Endothelial cell of umbilical vein (primary cell): Measurements from ENCODE around the gene FBXO44. TPM values are rescaled to one million over a fixed set of nuclear protein-coding genes. Genes with fewer than 3 reads are reported as not detected.
"Not testable (repeated sequence)": the region's sequence is repeated elsewhere in the genome, so short reads cannot be mapped to it uniquely, and the experiment has no call there.

ENCODE experiments used
- BruUV-seq: library from RNA; stranded (reverse); fragments of 400-500 nt; replicated peaks from 2 replicates; lab custom pipeline; 2021; lab: Mats Ljungman, UMichigan
- CTCF ChIA-PET: fragments of 300-600, 350-600 bp; sonication (Branson Sonifier 250); formaldehyde crosslinking; loops from one replicate; lab custom pipeline; 2021; ENCODE audit warnings: antibody characterized with exemption, inconsistent platforms; lab: Charles Lee
- POLR2A ChIA-PET: fragments of 300-600, 350-600 bp; sonication (Branson Sonifier 250); formaldehyde crosslinking; loops from one replicate; lab custom pipeline; 2021; ENCODE audit warnings: antibody characterized with exemption, inconsistent platforms; lab: Charles Lee
- DNase-seq: peaks from one replicate; pipeline ENCODE4 v3.0.0-alpha.2; 2011; ENCODE audit warnings: low read depth, low spot score
- FAIRE-seq: peaks from 2 replicates; lab custom pipeline; 2011; peaks lifted over from hg19 to GRCh38; lab: Jason Lieb, UNC
- H2AFZ ChIP-seq: 2 replicates; pipeline ENCODE4 v1.6.0; 2012; ENCODE audit warnings: low read depth, low read length, control low read depth, inconsistent platforms
- H3K27ac ChIP-seq: 2 replicates; pipeline ENCODE4 v1.5.1; 2011; ENCODE audit warnings: low read depth, mild to moderate bottlenecking, control low read depth, low read length, moderate library complexity; ENCODE audit not compliant: insufficient read depth
- H3K27me3 ChIP-seq, 2 experiments: 2 replicates each; pipeline versions ENCODE4 v1.6.0 to v1.6.1; 2011; ENCODE audit warnings: low read length in 2 of 2, mixed read lengths in 1 of 2; ENCODE audit not compliant: control insufficient read depth in 2 of 2, insufficient read depth in 2 of 2
- H3K36me3 ChIP-seq, 2 experiments: 2 replicates in 1 of 2; 3 replicates in 1 of 2; pipeline ENCODE4 v1.5.1; 2011; ENCODE audit warnings: low read length in 2 of 2, mild to moderate bottlenecking in 1 of 2, moderate library complexity in 1 of 2; ENCODE audit not compliant: control insufficient read depth in 2 of 2, insufficient read depth in 2 of 2; ENCODE audit errors: extremely low read depth in 1 of 2
- H3K4me1 ChIP-seq: 3 replicates; pipeline ENCODE4 v1.5.1; 2011; ENCODE audit warnings: mild to moderate bottlenecking, low read length; ENCODE audit not compliant: control insufficient read depth, insufficient read depth; ENCODE audit errors: extremely low read depth
- H3K4me2 ChIP-seq: 2 replicates; pipeline ENCODE4 v1.6.1; 2011; ENCODE audit warnings: low read length, control low read depth, mixed read lengths; ENCODE audit not compliant: insufficient read depth
- H3K4me3 ChIP-seq, 3 experiments: fragments of 200-600 bp in 1 of 3; sonication (generic), shearing (Covaris generic) in 1 of 3; replicated peaks in 1 of 3; 2 replicates each; pipeline ENCODE4 v1.5.1; 2011 to 2016; ENCODE audit warnings: control low read depth in 3 of 3, low read length in 3 of 3, mild to moderate bottlenecking in 2 of 3, inconsistent platforms in 1 of 3, low read depth in 1 of 3, moderate library complexity in 1 of 3; ENCODE audit not compliant: insufficient read depth in 1 of 3
- H3K79me2 ChIP-seq: 2 replicates; pipeline ENCODE4 v1.6.0; 2012; ENCODE audit warnings: low read length, inconsistent platforms; ENCODE audit not compliant: control insufficient read depth, insufficient read depth
- H3K9ac ChIP-seq: replicated peaks from 2 replicates; pipeline ENCODE3; 2011; ENCODE audit warnings: low read length, control low read depth; ENCODE audit not compliant: insufficient read depth; ENCODE audit errors: extremely low read depth
- H3K9me1 ChIP-seq: replicated peaks from 3 replicates; pipeline ENCODE4 v1.6.0; 2011; ENCODE audit warnings: mild to moderate bottlenecking, low read length; ENCODE audit not compliant: control insufficient read depth, insufficient read depth; ENCODE audit errors: extremely low read depth
- H3K9me3 ChIP-seq: replicated peaks from 2 replicates; pipeline ENCODE4 v1.5.1; 2012; ENCODE audit warnings: low read length, inconsistent platforms; ENCODE audit not compliant: control insufficient read depth, insufficient read depth
- H4K20me1 ChIP-seq: replicated peaks from 2 replicates; pipeline ENCODE3; 2011; ENCODE audit warnings: mild to moderate bottlenecking, low read length; ENCODE audit not compliant: control insufficient read depth, insufficient read depth; ENCODE audit errors: extremely low read depth
- CTCF ChIP-seq, 2 donors: IDR thresholded peaks; 1 replicate in 1 of 2; 2 replicates in 1 of 2; pipeline ENCODE4 v1.5.1; 2011; ENCODE audit warnings: low read length in 2 of 2, mild to moderate bottlenecking in 2 of 2, moderate library complexity in 2 of 2, control low read depth in 1 of 2, inconsistent platforms in 1 of 2, low read depth in 1 of 2; ENCODE audit not compliant: insufficient read depth in 1 of 2; ENCODE audit errors: extremely low read depth in 1 of 2
- FOS ChIP-seq: IDR thresholded peaks from 2 replicates; pipeline ENCODE4 v1.6.1; 2011; ENCODE audit warnings: mild to moderate bottlenecking, low read length, moderate library complexity, borderline replicate concordance; ENCODE audit not compliant: insufficient read depth
- GATA2 ChIP-seq: IDR thresholded peaks from 2 replicates; pipeline ENCODE4 v1.7.0; 2011; ENCODE audit warnings: low read depth, mild to moderate bottlenecking, moderate library complexity, mixed read lengths, low read length; ENCODE audit not compliant: insufficient read length, insufficient read depth
- JUN ChIP-seq: IDR thresholded peaks from 2 replicates; pipeline ENCODE4 v1.6.1; 2011; ENCODE audit warnings: borderline replicate concordance, low read depth; ENCODE audit not compliant: insufficient read length, insufficient read depth
- MAX ChIP-seq: IDR thresholded peaks from 2 replicates; pipeline ENCODE4 v1.6.1; 2011; ENCODE audit not compliant: insufficient read depth, insufficient read length
- MYC ChIP-seq: IDR thresholded peaks from one replicate; pipeline ENCODE4 v1.6.1; 2011; ENCODE audit warnings: mild to moderate bottlenecking, low read depth, low read length
- POLR2A ChIP-seq: IDR thresholded peaks from 2 replicates; pipeline ENCODE4 v1.6.1; 2012; ENCODE audit warnings: low read depth, mild to moderate bottlenecking, control low read depth, low read length
- POLR2AphosphoS5 ChIP-seq: IDR thresholded peaks from 2 replicates; pipeline ENCODE4 v1.6.1; 2012; ENCODE audit warnings: low read depth, mild to moderate bottlenecking, control low read depth, low read length, moderate library complexity; ENCODE audit not compliant: insufficient read depth
- dilution Hi-C: fragments of 300-500 bp; cut with MboI; formaldehyde crosslinking; loops from one replicate; pipeline ENCODE4 v1.15.0; 2019; ENCODE audit warnings: low sequenced_read_pairs; ENCODE audit not compliant: extremely low pct_ligation_motif_present
- intact Hi-C: fragments of 100-400 bp; cut with micrococcal nuclease; formaldehyde crosslinking; loops from one replicate; pipeline ENCODE4 v1.10.0; 2022
- polyA plus RNA-seq, 4 experiments: library from polyadenylated mRNA; depleted of rRNA in 3 of 4; stranded (reverse) in 3 of 4; unstranded in 1 of 4; fragments of >200 nt; gene quantifications; 2 replicates each; pipeline versions ENCODE4 v1.2.1 to v1.2.3, GENCODE V29; 2011 to 2012; ENCODE audit warnings: missing spikeins in 1 of 4
- total RNA-seq: library from RNA; stranded (reverse); gene quantifications from 2 replicates; pipeline ENCODE4 v1.2.3, GENCODE V29; 2021

Gene FBXO44
- total and polyA plus RNA-seq, 2 donors (not counting 3 experiments of a cell fraction or from before 2014, with no cell fraction given): 16.8 to 22.5 TPM

GRCh38 chr1:11606775-11607174 lies 47.9 kb upstream of the FBXO44 start:
- dilution Hi-C loops: no loop called here
- FAIRE-seq: no peak
- Histone ChIP-seq H3K4me1 (no peaks in the 10 kb centered on the region), H3K4me3 (no peak overlapping the region), H3K9me3 (no peaks in the 10 kb centered on the region), H3K36me3 (no peaks in the 10 kb centered on the region), H3K27me3 (no peaks in the 10 kb centered on the region), H4K20me1 (no peaks in the 10 kb centered on the region), H3K9ac (no peak overlapping the region), H3K79me2 (no peaks in the 10 kb centered on the region), H3K27ac (no peak overlapping the region), H3K4me2 (no peak overlapping the region), H3K9me1 (no peaks in the 10 kb centered on the region), H2AFZ (no peak overlapping the region)
- BruUV-seq: no TSS peak
- intact Hi-C loops: no loop called here
- ChIA-PET CTCF (interaction anchor here (0.6 kb wide), 1 partner anchor 59 kb away, joined by 3 read pairs; no protein-coding TSS in a partner anchor), POLR2A (no interaction called here)
- DNase-seq: no peak
- no peak for TF ChIP-seq FOS
- no peak for TF ChIP-seq GATA2
- TF ChIP-seq MYC: no peak
- TF ChIP-seq POLR2AphosphoS5: no peak
- TF ChIP-seq CTCF (IDR thresholded peaks at IDR 0.05; ENCODE audit: extremely low read depth in 1 of 2, insufficient read depth in 1 of 2, low read depth in 1 of 2, low read length in 2 of 2): no peak
- no peak for TF ChIP-seq JUN
- no peak for TF ChIP-seq POLR2A
- no peak for TF ChIP-seq MAX

GRCh38 chr1:11608596-11609130 lies 46.0 kb upstream of the FBXO44 start:
- BruUV-seq, CTCF ChIA-PET, H3K27ac ChIP-seq, H3K79me2 ChIP-seq, H2AFZ ChIP-seq, H3K9ac ChIP-seq, intact Hi-C loops, H3K4me3 ChIP-seq, H4K20me1 ChIP-seq, FAIRE-seq, dilution Hi-C loops, DNase-seq, POLR2A ChIA-PET, H3K27me3 ChIP-seq, H3K4me2 ChIP-seq, H3K4me1 ChIP-seq, H3K36me3 ChIP-seq, H3K9me1 ChIP-seq, H3K9me3 ChIP-seq: not testable (repeated sequence)

DNA sequence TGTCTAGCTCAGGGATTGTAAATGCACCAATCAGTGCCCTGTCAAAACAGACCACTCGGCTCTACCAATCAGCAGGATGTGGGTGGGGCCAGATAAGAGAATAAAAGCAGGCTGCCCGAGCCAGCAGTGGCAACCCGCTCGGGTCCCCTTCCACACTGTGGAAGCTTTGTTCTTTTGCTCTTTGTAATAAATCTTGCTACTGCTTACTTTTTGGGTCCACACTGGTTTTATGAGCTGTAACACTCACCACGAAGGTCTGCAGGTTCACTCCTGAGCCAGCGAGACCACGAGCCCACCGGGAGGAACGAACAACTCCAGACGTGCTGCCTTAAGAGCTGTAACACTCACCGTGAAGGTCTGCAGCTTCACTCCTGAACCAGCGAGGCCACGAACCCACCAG lies 45.3 kb upstream of the FBXO44 start:
- not testable (repeated sequence) for FAIRE-seq, BruUV-seq, H3K9me1 ChIP-seq

More for the DNA sequence above, 45.3 kb upstream of the FBXO44 start:
- CTCF ChIA-PET, POLR2A ChIA-PET, H3K9ac ChIP-seq, H3K27ac ChIP-seq, H3K4me2 ChIP-seq, H4K20me1 ChIP-seq, dilution Hi-C loops, H3K36me3 ChIP-seq, H3K27me3 ChIP-seq, H2AFZ ChIP-seq, H3K9me3 ChIP-seq, H3K4me1 ChIP-seq, intact Hi-C loops, H3K79me2 ChIP-seq, DNase-seq, H3K4me3 ChIP-seq: not testable (repeated sequence)
